H1 (cell line): Measurements from ENCODE around the gene PDK1. TPM values are rescaled to one million over a fixed set of nuclear protein-coding genes. Genes with fewer than 3 reads are reported as not detected.

Experiments used
- BRCA1 ChIP-seq: IDR thresholded peaks from 2 replicates; pipeline ENCODE4 v1.6.1; 2012; ENCODE audit warnings: low read depth, low read length, improper control_type of control experiment
- SP2 ChIP-seq: IDR thresholded peaks from 2 replicates; pipeline ENCODE4 v1.6.1; 2012; ENCODE audit warnings: mild to moderate bottlenecking, low read length, inconsistent platforms
- polyA plus RNA-seq, 7 experiments: library from polyadenylated mRNA; depleted of rRNA in 3 of 7; stranded (reverse) in 5 of 7; unstranded in 2 of 7; fragments of >200 nt in 5 of 7; fragments of 200-250 nt in 2 of 7; gene quantifications; 1 replicate in 5 of 7; 2 replicates in 1 of 7; 4 replicates in 1 of 7; pipeline versions ENCODE4 v1.2.1 to v1.2.3, GENCODE V29; 2011 to 2013; ENCODE audit warnings: missing spikeins in 2 of 7, mixed read lengths in 2 of 7
- total RNA-seq: library from RNA; stranded (reverse); fragmentation: NEBNext Ultra II Directional; extraction: Animal tissue kit (Norgen Biotek cat#: 25700); gene quantifications from 2 replicates; pipeline ENCODE4 v1.2.1, GENCODE V29; 2021

Gene PDK1
- total and polyA plus RNA-seq, 2 of the 8 experiments (the other 6 are each of a cell fraction or from before 2014, with no cell fraction given), result 18.2 to 21.9 TPM

GRCh38 chr2:172624996-172625395 is 69.1 kb downstream of the PDK1 start (continued):
- no peak for TF ChIP-seq BRCA1
- TF ChIP-seq SP2, result no peak
